A673 (cell line): ENCODE measurements around the gene SCRN1. TPM values are rescaled to one million over a fixed set of nuclear protein-coding genes. Genes with fewer than 3 reads are reported as not detected.

Experiments used
- BruUV-seq: library from RNA; stranded (reverse); fragments of 400-500 nt; replicated peaks from 2 replicates; lab custom pipeline; 2021; lab: Mats Ljungman, UMichigan
- CTCF ChIA-PET: fragments of 300-600 bp; sonication (Branson Sonifier 250); formaldehyde crosslinking; loops from one replicate; lab custom pipeline; 2022; ENCODE audit warnings: antibody characterized with exemption; lab: Charles Lee
- POLR2A ChIA-PET: fragments of 300-600 bp; sonication (Branson Sonifier 250); formaldehyde crosslinking; loops from one replicate; lab custom pipeline; 2022; ENCODE audit warnings: antibody characterized with exemption; ENCODE audit not compliant: low non-redundant PET; lab: Charles Lee
- DNase-seq: peaks from one replicate; pipeline ENCODE4 v3.0.0-alpha.2; 2015; ENCODE audit warnings: low spot score
- H3K27ac ChIP-seq: fragments of 200-600 bp; sonication (generic); 2 replicates; pipeline ENCODE4 v1.5.1; 2016; ENCODE audit warnings: mixed run types, low read depth, mild to moderate bottlenecking, mixed read lengths, antibody characterized with exemption, low read length; ENCODE audit not compliant: poor library complexity, severe bottlenecking
- H3K27me3 ChIP-seq: fragments of 200-600 bp; sonication (generic); replicated peaks from 2 replicates; pipeline ENCODE4 v1.6.1; 2017; ENCODE audit warnings: mixed run types, low read depth, mild to moderate bottlenecking, mixed read lengths, antibody characterized with exemption, low read length; ENCODE audit not compliant: insufficient read depth, poor library complexity
- H3K36me3 ChIP-seq: fragments of 200-600 bp; sonication (generic); 2 replicates; pipeline ENCODE4 v1.6.1; 2016; ENCODE audit warnings: mixed run types, mild to moderate bottlenecking, mixed read lengths, antibody characterized with exemption, low read length; ENCODE audit not compliant: insufficient read depth, poor library complexity, severe bottlenecking
- H3K4me1 ChIP-seq: fragments of 200-600 bp; sonication (generic); 2 replicates; pipeline ENCODE4 v1.6.1; 2017; ENCODE audit warnings: mixed run types, mild to moderate bottlenecking, mixed read lengths, antibody characterized with exemption, low read length; ENCODE audit not compliant: insufficient read depth, poor library complexity, severe bottlenecking
- H3K4me3 ChIP-seq: fragments of 200-600 bp; sonication (generic); 2 replicates; pipeline ENCODE4 v1.5.1; 2016; ENCODE audit warnings: low read depth, mixed run types, mild to moderate bottlenecking, mixed read lengths, low read length; ENCODE audit not compliant: poor library complexity, severe bottlenecking
- H3K9me3 ChIP-seq: fragments of 200-600 bp; sonication (generic); 2 replicates; pipeline ENCODE4 v1.6.1; 2016; ENCODE audit warnings: mixed run types, low read depth, mild to moderate bottlenecking, mixed read lengths, antibody characterized with exemption, low read length; ENCODE audit not compliant: poor library complexity, severe bottlenecking
- CTCF ChIP-seq: fragments of 300-800, 200-600 bp; sonication (generic); conservative IDR thresholded peaks from 2 replicates; pipeline ENCODE4 v1.5.1; 2017; ENCODE audit warnings: low read depth, mild to moderate bottlenecking, antibody characterized with exemption, low read length, moderate library complexity, mixed read lengths
- EZH2 ChIP-seq: fragments of 200-600 bp; sonication (generic); IDR thresholded peaks from 2 replicates; pipeline ENCODE4 v1.6.1; 2017; ENCODE audit warnings: borderline replicate concordance, low read depth, mild to moderate bottlenecking, mixed read lengths, antibody characterized with exemption, low read length; ENCODE audit not compliant: poor library complexity, severe bottlenecking
- intact Hi-C: fragments of 100-400 bp; cut with micrococcal nuclease; formaldehyde crosslinking; loops from one replicate; pipeline ENCODE4 v1.10.0; 2022; ENCODE audit not compliant: unreplicated experiment
- total RNA-seq: library from RNA; stranded (reverse); gene quantifications from 2 replicates; pipeline ENCODE4 v1.2.3, GENCODE V29; 2021

SCRN1 gene
- total RNA-seq, 1 experiment from 2014 or later = 83.9 TPM

GRCh38 chr7:29935111-29935510 is 54.5 kb downstream of the SCRN1 start:
- TF ChIP-seq CTCF (no peak), EZH2 (no peak)
- ChIA-PET CTCF (no interaction called here), POLR2A (no interaction called here)
- Histone ChIP-seq H3K36me3 (peaks cover 41% of the 10 kb centered on the region), H3K27me3 (no peaks in the 10 kb centered on the region), H3K4me3 (no peak overlapping the region), H3K4me1 (no peaks in the 10 kb centered on the region), H3K27ac (no peak overlapping the region), H3K9me3 (no peaks in the 10 kb centered on the region)
- intact Hi-C loops = no loop called here
- no TSS peak for BruUV-seq
- DNase-seq = no peak

GRCh38 chr7:29929018-29929807 is 60.4 kb downstream of the SCRN1 start:
- POLR2A ChIA-PET = no interaction called here

GRCh38 chr7:29926741-29927140 is 62.9 kb downstream of the SCRN1 start:
- Histone ChIP-seq H3K9me3 (no peaks in the 10 kb centered on the region), H3K4me3 (no peak overlapping the region), H3K36me3 (peaks cover 7% of the 10 kb centered on the region), H3K27ac (no peak overlapping the region), H3K4me1 (no peaks in the 10 kb centered on the region), H3K27me3 (no peaks in the 10 kb centered on the region)
- BruUV-seq = no TSS peak
- intact Hi-C loops = loop anchor here (10.0 kb wide), 2 partner anchors 292 to 1002 kb away; no protein-coding TSS in a partner anchor
- TF ChIP-seq EZH2 = no peak
- no peak for TF ChIP-seq CTCF
- DNase-seq = no peak
- ChIA-PET POLR2A (interaction anchor here (0.7 kb wide), 1 partner anchor 20 kb away, joined by 3 read pairs; no protein-coding TSS in a partner anchor), CTCF (no interaction called here)

More at GRCh38 chr7:29929018-29929807, 60.4 kb downstream of the SCRN1 start:
- Histone ChIP-seq H3K9me3 (no peaks in the 10 kb centered on the region), H3K27ac (no peak overlapping the region), H3K36me3 (peaks cover 14% of the 10 kb centered on the region), H3K4me1 (no peaks in the 10 kb centered on the region), H3K27me3 (no peaks in the 10 kb centered on the region), H3K4me3 (no peak overlapping the region)
- CTCF ChIA-PET = no interaction called here
- TF ChIP-seq EZH2 = no peak
- no peak for TF ChIP-seq CTCF
- intact Hi-C loops = loop anchor here (10.0 kb wide), 2 partner anchors 294 to 1004 kb away; no protein-coding TSS in a partner anchor
- DNase-seq = no peak
- BruUV-seq = no TSS peak
